ENCODE data around the gene HMG20B.

GRCh38 chr19:3554254-3555083 lies 18.3 kb upstream of the HMG20B start:
- TF ChIP-seq CTCF (optimal IDR thresholded peaks at IDR 0.05 in 1 of 3, IDR thresholded peaks at IDR 0.05 in 1 of 3, conservative IDR thresholded peaks at IDR 0.05 in 1 of 3; ENCODE audit: extremely low read depth in 1 of 3, insufficient read depth in 2 of 3, low read length in 3 of 3) (no peak), EZH2 (IDR thresholded peaks at IDR 0.05; ENCODE audit: low read length) (no peak)

Measured in keratinocyte (primary cell).